DND-41 (cell line): ENCODE data around the gene NECTIN1.

ENCODE experiments used
- ATAC-seq: fragments of 200-7000 bp; cut with Tn5 transposase; 3 replicates; pipeline ENCODE4 v1.9.1; 2021; ENCODE audit warnings: low read depth; ENCODE audit not compliant: insufficient read depth
- DNase-seq: peaks from one replicate; pipeline ENCODE4 v3.0.0-alpha.2; 2020
- H2AFZ ChIP-seq: 2 replicates; pipeline ENCODE4 v1.6.0; 2012; ENCODE audit warnings: low read depth, low read length
- H3K27ac ChIP-seq: 2 replicates; pipeline ENCODE4 v1.5.1; 2012; ENCODE audit warnings: low read length, inconsistent platforms
- H3K27me3 ChIP-seq: fragments of 200-600 bp; sonication (generic); 2 replicates; pipeline ENCODE4 v1.6.0; 2012; ENCODE audit warnings: low read length, mild to moderate bottlenecking, inconsistent platforms; ENCODE audit not compliant: insufficient read depth, poor library complexity
- H3K36me3 ChIP-seq: 2 replicates; pipeline ENCODE4 v1.5.1; 2012; ENCODE audit warnings: low read length, inconsistent platforms; ENCODE audit not compliant: insufficient read depth
- H3K4me1 ChIP-seq: 2 replicates; pipeline ENCODE4 v1.5.1; 2012; ENCODE audit warnings: mild to moderate bottlenecking, low read length; ENCODE audit not compliant: insufficient read depth
- H3K4me2 ChIP-seq: 2 replicates; pipeline ENCODE4 v1.6.0; 2012; ENCODE audit warnings: mild to moderate bottlenecking, moderate library complexity, low read length, inconsistent platforms; ENCODE audit not compliant: insufficient read depth
- H3K4me3 ChIP-seq, 2 experiments: fragments of 200-600 bp in 1 of 2; shearing (Covaris generic) in 1 of 2; 2 replicates each; pipeline ENCODE4 v1.5.1; 2012 to 2016; ENCODE audit warnings: inconsistent platforms in 2 of 2, low read length in 2 of 2, mild to moderate bottlenecking in 2 of 2, low read depth in 1 of 2, moderate library complexity in 1 of 2
- H3K79me2 ChIP-seq: 2 replicates; pipeline ENCODE4 v1.6.0; 2012; ENCODE audit warnings: low read length, inconsistent platforms; ENCODE audit not compliant: insufficient read depth
- H3K9ac ChIP-seq: 2 replicates; pipeline ENCODE4 v1.6.0; 2012; ENCODE audit warnings: low read depth, mild to moderate bottlenecking, inconsistent platforms, low read length, moderate library complexity
- H3K9me3 ChIP-seq: 2 replicates; pipeline ENCODE4 v1.5.1; 2012; ENCODE audit warnings: low read length, moderate library complexity, mild to moderate bottlenecking, inconsistent platforms; ENCODE audit not compliant: insufficient read depth, severe bottlenecking
- H4K20me1 ChIP-seq: 2 replicates; pipeline ENCODE4 v1.6.0; 2012; ENCODE audit warnings: low read length; ENCODE audit not compliant: insufficient read depth
- EZH2 ChIP-seq: IDR thresholded peaks from 3 replicates; pipeline ENCODE4 v1.6.1; 2012; ENCODE audit warnings: borderline replicate concordance, low read depth, mild to moderate bottlenecking, moderate library complexity, low read length, inconsistent platforms; ENCODE audit not compliant: severe bottlenecking
- TF ChIP-seq, protein P1 (sequence below): IDR thresholded peaks from 2 replicates; pipeline ENCODE4 v1.5.1; 2012; ENCODE audit warnings: borderline replicate concordance, low read length, moderate library complexity, mild to moderate bottlenecking; ENCODE audit not compliant: poor library complexity, severe bottlenecking; ENCODE audit errors: extremely low read depth

The NECTIN1 gene

DNA sequence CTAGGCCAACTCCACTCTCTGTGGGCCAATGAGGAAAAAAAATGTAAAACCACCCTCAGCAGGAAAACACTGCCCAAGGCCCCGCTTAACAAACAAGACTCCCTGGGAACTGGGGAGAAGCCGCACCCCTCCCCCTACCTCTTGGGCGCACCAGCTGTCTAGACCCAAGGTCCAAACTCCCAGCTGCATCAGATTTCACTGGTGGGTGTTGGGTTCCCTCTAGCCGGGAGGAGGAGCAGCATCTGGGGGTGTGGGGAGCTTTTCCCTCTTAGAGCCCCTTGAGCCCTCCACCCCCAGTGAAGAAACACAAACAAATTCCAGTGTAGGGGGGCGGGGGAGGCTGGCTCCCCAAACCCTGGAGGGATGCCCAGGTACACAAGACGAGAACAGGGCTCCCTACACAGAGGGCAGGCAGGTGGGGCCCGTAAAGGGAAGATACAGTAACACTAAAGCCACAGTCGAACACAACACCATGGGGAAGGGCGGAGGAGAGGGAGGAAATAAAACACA lies 64.9 kb downstream of the NECTIN1 start:
- no peak overlapping the region for H3K4me3 ChIP-seq
- H3K27ac ChIP-seq: no peak overlapping the region
- no peak overlapping the region for H3K9ac ChIP-seq
- DNase-seq: no peak
- H3K27me3 ChIP-seq: no peaks in the 10 kb centered on the region
- no peaks in the 10 kb centered on the region for H3K4me1 ChIP-seq
- H3K79me2 ChIP-seq: no peaks in the 10 kb centered on the region
- no peaks in the 10 kb centered on the region for H3K36me3 ChIP-seq
- TF ChIP-seq EZH2: no peak
- TF ChIP-seq, protein P1, sequence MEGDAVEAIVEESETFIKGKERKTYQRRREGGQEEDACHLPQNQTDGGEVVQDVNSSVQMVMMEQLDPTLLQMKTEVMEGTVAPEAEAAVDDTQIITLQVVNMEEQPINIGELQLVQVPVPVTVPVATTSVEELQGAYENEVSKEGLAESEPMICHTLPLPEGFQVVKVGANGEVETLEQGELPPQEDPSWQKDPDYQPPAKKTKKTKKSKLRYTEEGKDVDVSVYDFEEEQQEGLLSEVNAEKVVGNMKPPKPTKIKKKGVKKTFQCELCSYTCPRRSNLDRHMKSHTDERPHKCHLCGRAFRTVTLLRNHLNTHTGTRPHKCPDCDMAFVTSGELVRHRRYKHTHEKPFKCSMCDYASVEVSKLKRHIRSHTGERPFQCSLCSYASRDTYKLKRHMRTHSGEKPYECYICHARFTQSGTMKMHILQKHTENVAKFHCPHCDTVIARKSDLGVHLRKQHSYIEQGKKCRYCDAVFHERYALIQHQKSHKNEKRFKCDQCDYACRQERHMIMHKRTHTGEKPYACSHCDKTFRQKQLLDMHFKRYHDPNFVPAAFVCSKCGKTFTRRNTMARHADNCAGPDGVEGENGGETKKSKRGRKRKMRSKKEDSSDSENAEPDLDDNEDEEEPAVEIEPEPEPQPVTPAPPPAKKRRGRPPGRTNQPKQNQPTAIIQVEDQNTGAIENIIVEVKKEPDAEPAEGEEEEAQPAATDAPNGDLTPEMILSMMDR: no peak
- no peak overlapping the region for H2AFZ ChIP-seq
- peaks cover 10% of the 10 kb centered on the region for H4K20me1 ChIP-seq
- H3K9me3 ChIP-seq: no peaks in the 10 kb centered on the region
- H3K4me2 ChIP-seq: no peak overlapping the region
- no peak for ATAC-seq

DNA sequence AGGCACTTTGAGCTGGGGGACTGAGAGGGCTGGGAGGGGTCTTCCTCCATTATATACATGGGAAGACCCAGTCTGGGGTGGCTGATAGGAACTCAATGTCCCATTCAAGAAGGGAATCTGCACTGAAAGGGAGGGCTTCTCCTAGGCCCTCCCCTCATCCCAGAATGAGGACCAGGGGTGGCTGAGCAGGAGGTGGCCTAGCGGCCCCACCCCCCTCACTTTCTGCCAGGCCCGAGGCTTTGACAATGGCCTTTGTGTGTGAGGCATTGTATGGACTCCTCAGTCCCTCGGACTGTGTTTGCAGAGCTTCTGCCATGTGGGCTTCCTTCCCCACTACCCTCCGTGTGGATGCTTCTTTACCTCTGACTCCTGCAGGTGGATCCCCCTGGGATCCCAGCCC lies 65.7 kb downstream of the NECTIN1 start:
- Histone ChIP-seq H3K4me1 (no peaks in the 10 kb centered on the region), H3K79me2 (no peaks in the 10 kb centered on the region), H3K36me3 (no peaks in the 10 kb centered on the region), H2AFZ (no peak overlapping the region), H3K4me2 (no peak overlapping the region), H3K4me3 (no peak overlapping the region), H4K20me1 (peaks cover 10% of the 10 kb centered on the region), H3K9ac (no peak overlapping the region), H3K9me3 (no peaks in the 10 kb centered on the region), H3K27ac (no peak overlapping the region), H3K27me3 (no peaks in the 10 kb centered on the region)
- ATAC-seq: no peak
- TF ChIP-seq, protein P1: no peak
- no peak for TF ChIP-seq EZH2
- DNase-seq: no peak

DNA sequence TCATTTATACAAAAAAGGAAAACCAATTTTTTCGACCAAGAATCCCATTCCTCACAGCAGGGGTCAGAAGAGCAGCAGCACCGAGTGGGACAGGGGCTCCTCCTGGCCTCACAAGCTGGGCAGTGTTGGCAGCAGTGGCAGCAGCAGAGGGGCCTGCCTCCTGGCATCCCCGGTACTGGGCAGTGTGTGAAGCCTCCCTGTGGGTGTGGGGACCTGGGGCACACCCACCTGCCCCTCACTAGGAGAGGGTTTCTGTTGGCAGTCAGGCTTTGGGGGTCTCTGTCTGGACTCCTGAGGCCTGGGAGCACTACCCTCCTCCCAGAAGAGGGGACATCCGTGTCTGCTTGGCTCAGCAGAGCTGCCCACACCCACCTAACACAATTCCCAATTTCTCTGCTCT lies 67.8 kb downstream of the NECTIN1 start:
- Histone ChIP-seq H3K27ac (no peak overlapping the region), H3K79me2 (no peaks in the 10 kb centered on the region), H3K36me3 (no peaks in the 10 kb centered on the region), H3K4me2 (no peak overlapping the region), H3K9ac (no peak overlapping the region), H3K27me3 (peaks cover 3% of the 10 kb centered on the region), H3K4me1 (no peaks in the 10 kb centered on the region), H2AFZ (no peak overlapping the region), H4K20me1 (peaks cover 9% of the 10 kb centered on the region), H3K4me3 (no peak overlapping the region), H3K9me3 (no peaks in the 10 kb centered on the region)
- DNase-seq (no peak), ATAC-seq (no peak)
- no peak for TF ChIP-seq EZH2

DNA sequence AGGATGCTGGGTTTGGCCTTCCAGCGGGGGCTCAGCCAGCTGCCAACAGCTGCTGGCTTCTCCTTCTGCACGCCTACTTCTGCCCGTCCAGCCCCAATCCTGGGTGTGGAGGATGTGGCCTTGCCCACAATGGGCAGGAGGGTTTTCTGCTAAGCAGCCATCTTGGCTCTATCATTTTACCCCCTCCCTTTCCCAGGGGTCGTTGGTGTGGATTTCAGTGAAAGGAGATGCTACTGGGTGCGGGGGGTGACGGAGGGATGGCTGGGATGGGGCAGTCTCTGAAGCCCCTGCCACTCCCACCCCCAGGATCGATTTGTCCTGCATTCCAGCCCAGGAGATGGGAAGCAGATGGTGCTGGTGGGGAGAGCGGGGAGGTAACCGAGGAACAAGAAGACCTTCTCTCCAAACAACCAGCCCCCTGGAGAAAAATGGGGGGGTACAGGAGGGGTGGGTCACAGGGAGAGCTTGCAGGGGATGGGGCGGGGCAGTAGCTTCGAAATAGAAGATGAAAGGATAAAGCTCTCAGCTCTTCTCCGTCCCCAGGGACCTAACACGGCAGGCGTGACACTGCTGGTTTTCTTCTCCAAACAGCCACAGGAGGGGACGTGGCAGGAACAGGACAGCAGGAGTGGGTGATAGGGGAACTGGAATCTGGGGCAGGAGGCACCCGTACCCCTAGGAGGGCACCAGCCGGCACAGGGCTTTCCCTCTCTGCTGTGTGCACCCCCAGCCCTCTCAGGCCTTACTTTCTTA lies 68.9 kb downstream of the NECTIN1 start:
- no peak for TF ChIP-seq EZH2
- TF ChIP-seq, protein P1: no peak
- no peaks in the 10 kb centered on the region for H3K4me1 ChIP-seq
- ATAC-seq (no peak), DNase-seq (no peak)
- H3K79me2 ChIP-seq: no peaks in the 10 kb centered on the region
- H3K36me3 ChIP-seq: no peaks in the 10 kb centered on the region
- H3K9ac ChIP-seq: no peak overlapping the region
- no peaks in the 10 kb centered on the region for H4K20me1 ChIP-seq
- peaks cover 8% of the 10 kb centered on the region for H3K27me3 ChIP-seq
- H3K4me3 ChIP-seq: no peak overlapping the region
- no peak overlapping the region for H3K4me2 ChIP-seq
- H3K27ac ChIP-seq: no peak overlapping the region
- H2AFZ ChIP-seq: no peak overlapping the region
- no peaks in the 10 kb centered on the region for H3K9me3 ChIP-seq
